Muscle of leg (tissue), 11 donors: ENCODE data around the gene TLX2. TPM values are rescaled to one million over a fixed set of nuclear protein-coding genes. Genes with fewer than 3 reads are reported as not detected.
"Not testable (repeated sequence)": the region's sequence is repeated elsewhere in the genome, so short reads cannot be mapped to it uniquely, and the experiment has no call there.

Source experiments
- DNase-seq: peaks from one replicate; pipeline ENCODE4 v3.0.0; 2013
- H3K27ac ChIP-seq: one replicate; pipeline ENCODE4 v1.5.1; 2013; ENCODE audit warnings: mild to moderate bottlenecking, low read length, control low read depth
- H3K27me3 ChIP-seq: one replicate; pipeline ENCODE4 v1.6.1; 2013; ENCODE audit warnings: low read length; ENCODE audit not compliant: control insufficient read depth, insufficient read depth
- H3K36me3 ChIP-seq: one replicate; pipeline ENCODE4 v1.6.1; 2013; ENCODE audit warnings: low read length; ENCODE audit not compliant: control insufficient read depth, insufficient read depth
- H3K4me1 ChIP-seq: one replicate; pipeline ENCODE4 v1.6.1; 2013; ENCODE audit warnings: low read length; ENCODE audit not compliant: control insufficient read depth, insufficient read depth
- H3K4me3 ChIP-seq: one replicate; pipeline ENCODE4 v1.5.1; 2013; ENCODE audit warnings: low read length, control low read depth
- H3K9me3 ChIP-seq: replicated peaks from 2 replicates; pipeline ENCODE4 v1.6.1; 2013; ENCODE audit warnings: low read depth, low read length; ENCODE audit not compliant: control insufficient read depth
- WGBS: methylation state at CpG from one replicate; pipeline ENCODE4 v1.1.5; 2013; ENCODE audit warnings: missing lambda C conversion rate; ENCODE audit not compliant: insufficient coverage; 5-methylcytosine and 5-hydroxymethylcytosine counted together
- polyA plus RNA-seq, 8 donors: library from polyadenylated mRNA; unstranded; fragments of 120-200 nt; gene quantifications; one replicate each; pipeline versions ENCODE4 v1.2.1 to v1.2.3, GENCODE V29; 2013; ENCODE audit warnings: inconsistent platforms in 1 of 8, low replicate concordance in 1 of 8; ENCODE audit not compliant: insufficient read length in 8 of 8, insufficient read depth in 1 of 8
- total RNA-seq: library from RNA; stranded (reverse); fragments of 120-200 nt; gene quantifications from one replicate; pipeline ENCODE4 v1.2.4, GENCODE V29; 2013

TLX2 gene
- total and polyA plus RNA-seq, 9 donors = 0.14 TPM; not detected in 8

- Histone ChIP-seq H3K4me1 (peaks cover 24% of the 10 kb centered on the region), H3K36me3 (peaks cover 23% of the 10 kb centered on the region), H3K27me3 (no peaks in the 10 kb centered on the region), H3K4me3 (peak within 1 kb of the TSS; percentile 86), H3K27ac (peak within 1 kb of the TSS; percentile 96), H3K9me3 (no peaks in the 10 kb centered on the region)
- 1% methylated on average over 45 of the region's 50 CpGs for WGBS
- peak; percentile 99 for DNase-seq
Measured at GRCh38 chr2:74482801-74483674, 31.2 kb upstream of the TLX2 start, which contains the start of the genes CCDC142 and TTC31. Gene CCDC142 (minus strand): TSS chr2:74482998. CDS start chr2:74482837, 161 bp downstream. Gene TTC31 (plus strand): TSS chr2:74483081. CDS start chr2:74483096, 15 bp downstream.

GRCh38 chr2:74483675-74484164 is 30.5 kb upstream of the TLX2 start:
- Histone ChIP-seq H3K4me3 (peak overlapping the region; percentile 86), H3K36me3 (peaks cover 27% of the 10 kb centered on the region), H3K4me1 (peaks cover 24% of the 10 kb centered on the region)
- not testable (repeated sequence) for H3K9me3 ChIP-seq, H3K27me3 ChIP-seq, H3K27ac ChIP-seq, DNase-seq
- 76% methylated on average over 16 of the region's 19 CpGs for WGBS

GRCh38 chr2:74486141-74486540 is 28.1 kb upstream of the TLX2 start:
- Histone ChIP-seq H3K27me3 (no peaks in the 10 kb centered on the region), H3K9me3 (no peaks in the 10 kb centered on the region), H3K4me3 (no peak overlapping the region), H3K36me3 (peaks cover 35% of the 10 kb centered on the region), H3K4me1 (peaks cover 18% of the 10 kb centered on the region), H3K27ac (no peak overlapping the region)
- 100% methylated on average over 1 of the region's 2 CpGs for WGBS
- DNase-seq = no peak

DNA sequence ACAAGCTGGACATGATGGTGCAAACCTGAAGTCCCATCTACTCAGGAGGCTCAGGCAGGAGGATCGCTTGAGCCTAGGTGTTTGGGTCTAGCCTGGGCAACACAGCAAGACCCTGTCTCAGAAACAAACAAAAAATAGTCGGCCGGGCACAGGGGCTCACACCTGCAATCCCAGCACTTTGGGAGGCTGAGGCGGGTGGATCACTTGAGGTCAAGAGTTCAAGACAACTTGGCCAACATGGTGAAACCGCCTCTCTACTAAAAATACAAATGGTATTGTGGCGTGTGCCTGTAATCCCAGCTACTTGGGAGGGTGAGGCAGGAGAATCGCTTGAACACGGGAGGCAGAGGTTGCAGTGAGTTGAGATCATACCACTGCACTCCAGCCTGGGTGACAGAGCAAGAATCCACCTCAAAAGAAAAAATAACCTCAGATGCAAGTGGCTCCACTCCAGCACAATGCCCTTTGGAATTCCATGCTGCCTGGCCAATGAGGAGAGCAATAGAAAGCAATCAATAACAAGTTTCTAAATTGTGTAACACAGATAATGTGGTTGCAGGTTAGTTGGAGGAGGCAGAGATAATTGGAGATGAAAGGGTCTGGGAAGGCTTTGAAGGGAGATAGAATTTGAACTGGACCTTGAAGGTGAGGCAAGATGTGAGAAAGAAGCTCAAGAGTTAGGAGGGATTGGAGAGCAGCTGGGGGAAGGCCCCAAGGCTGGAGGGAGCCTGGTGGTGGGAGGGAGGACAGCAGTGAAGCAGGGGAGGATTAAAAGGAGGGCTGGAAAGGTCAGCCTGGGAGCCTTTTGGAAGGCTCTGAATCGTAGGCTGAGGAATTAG is 25.4 kb upstream of the TLX2 start:
- peaks cover 62% of the 10 kb centered on the region for H3K36me3 ChIP-seq
- WGBS = 85% methylated on average over 2 of the region's 9 CpGs
- peaks cover 2% of the 10 kb centered on the region for H3K4me1 ChIP-seq
- no peaks in the 10 kb centered on the region for H3K27me3 ChIP-seq
- DNase-seq = no peak
- H3K4me3 ChIP-seq = no peak overlapping the region
- no peaks in the 10 kb centered on the region for H3K9me3 ChIP-seq
- no peak overlapping the region for H3K27ac ChIP-seq

GRCh38 chr2:74489906-74490305 is 24.3 kb upstream of the TLX2 start:
- Histone ChIP-seq H3K4me3 (no peak overlapping the region), H3K9me3 (no peaks in the 10 kb centered on the region), H3K27ac (no peak overlapping the region), H3K27me3 (no peaks in the 10 kb centered on the region), H3K4me1 (no peaks in the 10 kb centered on the region), H3K36me3 (peaks cover 68% of the 10 kb centered on the region)
- no peak for DNase-seq
- WGBS = 93% methylated on average over 3 of the region's 9 CpGs

- Histone ChIP-seq H3K4me1 (no peaks in the 10 kb centered on the region), H3K27ac (no peak overlapping the region), H3K36me3 (peaks cover 65% of the 10 kb centered on the region), H3K4me3 (no peak overlapping the region), H3K27me3 (peaks cover 5% of the 10 kb centered on the region), H3K9me3 (no peaks in the 10 kb centered on the region)
- DNase-seq = no peak
- WGBS = 94% methylated on average over 11 of the region's 12 CpGs
Measured at GRCh38 chr2:74491648-74492544, 22.4 kb upstream of the TLX2 start.

DNA sequence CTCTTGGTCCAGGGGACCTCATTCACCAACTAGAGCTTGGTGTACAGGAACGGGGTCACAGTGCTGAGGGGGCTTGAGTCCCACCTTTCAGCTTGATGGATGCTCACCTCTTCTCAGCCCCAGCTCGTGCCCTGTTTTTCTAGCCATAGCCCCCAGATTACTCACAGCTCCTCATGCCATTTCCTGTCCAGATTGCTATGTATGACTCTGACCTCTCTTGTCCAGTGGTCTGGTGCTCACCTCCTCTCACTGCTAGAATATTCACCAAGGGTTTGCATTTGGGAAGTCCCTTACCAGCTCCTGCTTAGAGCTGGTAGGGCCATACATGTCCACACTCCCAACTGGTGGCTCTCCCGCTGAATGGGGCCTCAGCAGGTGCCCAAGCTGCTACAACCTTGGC is 20.7 kb upstream of the TLX2 start:
- peaks cover 14% of the 10 kb centered on the region for H3K4me1 ChIP-seq
- no peak overlapping the region for H3K4me3 ChIP-seq
- no peak overlapping the region for H3K27ac ChIP-seq
- peaks cover 61% of the 10 kb centered on the region for H3K36me3 ChIP-seq
- no peak for DNase-seq
- WGBS = 100% methylated on average over 2 of the region's 3 CpGs
- H3K27me3 ChIP-seq = peaks cover 22% of the 10 kb centered on the region
- no peaks in the 10 kb centered on the region for H3K9me3 ChIP-seq

GRCh38 chr2:74495440-74495839 is 18.8 kb upstream of the TLX2 start:
- Histone ChIP-seq H3K4me3 (no peak overlapping the region), H3K27me3 (peaks cover 41% of the 10 kb centered on the region), H3K36me3 (peaks cover 44% of the 10 kb centered on the region), H3K4me1 (peaks cover 33% of the 10 kb centered on the region), H3K27ac (no peak overlapping the region), H3K9me3 (no peaks in the 10 kb centered on the region)
- WGBS = 100% methylated on average over 1 of the region's 1 CpG
- no peak for DNase-seq

- Histone ChIP-seq H3K27me3 (peaks cover 58% of the 10 kb centered on the region), H3K4me1 (peaks cover 36% of the 10 kb centered on the region), H3K9me3 (no peaks in the 10 kb centered on the region), H3K4me3 (peak overlapping the region; percentile 42), H3K36me3 (peaks cover 27% of the 10 kb centered on the region), H3K27ac (no peak overlapping the region)
- WGBS = 19% methylated on average over 13 of the region's 19 CpGs
- peak; percentile 19 for DNase-seq
Measured at GRCh38 chr2:74496997-74497776, 17.1 kb upstream of the TLX2 start.
